ENCODE data around the gene CD200.

The CD200 gene

DNA sequence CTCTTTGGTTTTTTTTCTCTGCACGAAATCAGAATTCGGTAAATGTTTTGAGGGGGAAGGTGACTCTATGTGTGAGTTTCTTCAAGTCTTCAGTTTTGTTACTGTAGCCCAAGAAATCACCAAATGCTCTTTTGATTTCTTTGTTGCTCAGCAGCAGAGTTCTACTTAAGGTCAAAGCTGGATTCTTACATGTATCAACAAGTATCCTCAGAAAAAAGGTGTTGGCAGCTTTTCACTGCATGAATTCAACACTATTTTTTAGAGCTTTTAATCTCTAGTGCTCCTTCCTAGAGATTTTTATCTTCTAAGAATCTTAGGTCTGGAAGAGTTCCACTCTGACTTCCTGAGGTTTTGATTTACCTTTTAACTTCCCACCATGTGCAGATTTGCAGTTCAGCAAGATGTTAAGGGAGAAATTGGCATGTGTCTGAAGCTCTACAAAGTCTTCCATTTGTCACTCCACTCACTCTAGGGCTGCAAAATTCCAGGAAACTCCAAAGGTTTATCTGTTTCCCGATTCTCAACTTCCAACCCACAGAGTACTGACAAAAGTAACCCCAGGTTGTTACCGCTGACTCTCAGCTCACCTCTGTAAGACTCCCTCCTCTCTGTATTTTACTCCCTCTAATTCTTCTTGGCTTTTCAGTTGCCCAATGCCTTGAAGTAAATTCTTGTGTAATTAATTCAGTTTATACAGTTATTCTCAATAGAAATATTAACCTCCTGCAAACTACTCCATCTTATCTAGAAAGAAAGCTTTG, 13.3 kb upstream of the CD200 start:
- TF ChIP-seq FOXM1 (IDR thresholded peaks at IDR 0.05; ENCODE audit: borderline replicate concordance, low read depth) (no peak), YY1 (IDR thresholded peaks at IDR 0.05; ENCODE audit: low read depth) (no peak), CREB1 (IDR thresholded peaks at IDR 0.05; ENCODE audit: low read depth) (no peak), TEAD4 (IDR thresholded peaks at IDR 0.05) (no peak), EGR1 (IDR thresholded peaks at IDR 0.05) (no peak), REST (IDR thresholded peaks at IDR 0.05; ENCODE audit: low read depth) (no peak), NFIC (IDR thresholded peaks at IDR 0.05) (no peak), CEBPB (IDR thresholded peaks at IDR 0.05) (no peak), TCF12 (IDR thresholded peaks at IDR 0.05; ENCODE audit: low read depth) (no peak), ZBTB7A (IDR thresholded peaks at IDR 0.05; ENCODE audit: low read depth) (no peak)
- TF ChIP-seq, protein P1, sequence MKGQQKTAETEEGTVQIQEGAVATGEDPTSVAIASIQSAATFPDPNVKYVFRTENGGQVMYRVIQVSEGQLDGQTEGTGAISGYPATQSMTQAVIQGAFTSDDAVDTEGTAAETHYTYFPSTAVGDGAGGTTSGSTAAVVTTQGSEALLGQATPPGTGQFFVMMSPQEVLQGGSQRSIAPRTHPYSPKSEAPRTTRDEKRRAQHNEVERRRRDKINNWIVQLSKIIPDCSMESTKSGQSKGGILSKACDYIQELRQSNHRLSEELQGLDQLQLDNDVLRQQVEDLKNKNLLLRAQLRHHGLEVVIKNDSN (IDR thresholded peaks at IDR 0.05), result no peak
- TF ChIP-seq, protein P2, sequence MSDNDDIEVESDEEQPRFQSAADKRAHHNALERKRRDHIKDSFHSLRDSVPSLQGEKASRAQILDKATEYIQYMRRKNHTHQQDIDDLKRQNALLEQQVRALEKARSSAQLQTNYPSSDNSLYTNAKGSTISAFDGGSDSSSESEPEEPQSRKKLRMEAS (IDR thresholded peaks at IDR 0.05), result no peak

DNA sequence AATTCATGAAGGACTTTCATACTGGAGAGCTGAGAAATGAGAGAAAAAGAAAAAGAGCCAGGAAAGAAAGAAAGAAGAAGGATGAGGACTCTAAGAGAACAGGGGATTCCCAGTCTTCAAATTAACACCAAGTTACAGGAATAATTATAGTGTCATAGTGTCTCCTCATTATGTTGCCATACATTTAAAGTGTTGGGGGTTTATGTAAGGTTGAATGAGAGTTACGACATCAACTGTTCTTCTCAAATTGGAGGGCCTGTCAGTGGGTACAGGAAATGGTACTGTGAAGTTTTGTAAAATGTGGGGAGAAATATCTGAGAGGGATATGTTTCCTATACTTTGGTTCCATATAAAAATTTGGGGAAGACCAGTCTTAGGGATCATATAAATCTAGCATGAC, 12.3 kb upstream of the CD200 start:
- no peak for TF ChIP-seq TAF1 (IDR thresholded peaks at IDR 0.05; ENCODE audit: low read depth)
- TF ChIP-seq CEBPB (IDR thresholded peaks at IDR 0.05), result no peak
- TF ChIP-seq RAD21 (IDR thresholded peaks at IDR 0.05; ENCODE audit: low read depth), result no peak
- no peak for TF ChIP-seq EP300 (IDR thresholded peaks at IDR 0.05; ENCODE audit: borderline replicate concordance)
- TF ChIP-seq TCF12 (IDR thresholded peaks at IDR 0.05; ENCODE audit: low read depth), result no peak
- TF ChIP-seq REST (IDR thresholded peaks at IDR 0.05; ENCODE audit: low read depth), result no peak
- TF ChIP-seq FOXM1 (IDR thresholded peaks at IDR 0.05; ENCODE audit: borderline replicate concordance, low read depth), result no peak
- no peak for TF ChIP-seq ZBTB7A (IDR thresholded peaks at IDR 0.05; ENCODE audit: low read depth)
- no peak for TF ChIP-seq EGR1 (IDR thresholded peaks at IDR 0.05)
- no peak for TF ChIP-seq TEAD4 (IDR thresholded peaks at IDR 0.05)
- TF ChIP-seq, protein P2 (IDR thresholded peaks at IDR 0.05), result no peak
- TF ChIP-seq NFIC (IDR thresholded peaks at IDR 0.05), result no peak
- no peak for TF ChIP-seq CREB1 (IDR thresholded peaks at IDR 0.05; ENCODE audit: low read depth)
- no peak for TF ChIP-seq YY1 (IDR thresholded peaks at IDR 0.05; ENCODE audit: low read depth)
- TF ChIP-seq, protein P1 (IDR thresholded peaks at IDR 0.05), result no peak

DNA sequence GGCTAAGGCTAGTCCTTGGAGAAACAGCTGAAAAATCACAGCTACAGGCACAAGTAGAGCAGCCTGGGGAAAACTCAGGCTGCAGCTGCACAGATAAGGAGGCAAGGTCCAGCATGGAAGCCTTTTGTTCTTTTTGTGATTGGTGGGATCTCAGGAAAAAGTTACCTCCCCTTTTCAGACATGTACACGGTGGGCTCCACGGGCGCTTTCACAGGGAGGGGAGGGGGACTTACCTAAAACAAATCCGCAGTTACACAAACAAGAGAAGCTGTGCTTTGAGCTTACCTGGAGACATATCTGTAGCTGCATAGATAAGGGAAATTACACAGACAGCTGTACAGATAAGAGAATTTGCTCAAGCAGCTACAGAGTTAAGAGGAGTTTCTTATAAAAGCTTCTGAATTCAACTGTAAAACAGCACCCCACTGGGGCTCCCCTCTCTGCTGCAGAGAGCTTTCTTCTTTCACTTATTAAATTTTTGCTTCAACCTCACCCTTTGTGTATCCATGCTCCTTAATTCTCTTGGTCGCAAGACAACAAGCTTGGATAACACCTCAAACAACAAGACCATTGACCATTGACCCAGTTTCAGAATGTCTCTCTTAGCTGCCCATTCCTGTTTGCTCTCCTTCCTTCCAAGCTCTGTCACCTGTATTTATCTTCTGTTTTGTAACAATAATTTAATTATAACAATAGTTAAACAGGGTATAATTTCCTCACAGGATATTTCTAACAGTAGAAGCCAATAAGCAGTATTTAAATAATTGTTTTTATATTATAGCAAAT, 10.9 kb upstream of the CD200 start:
- TF ChIP-seq YY1 (IDR thresholded peaks at IDR 0.05; ENCODE audit: low read depth) (no peak), TEAD4 (IDR thresholded peaks at IDR 0.05) (no peak), TAF1 (IDR thresholded peaks at IDR 0.05; ENCODE audit: low read depth) (no peak), REST (IDR thresholded peaks at IDR 0.05; ENCODE audit: low read depth) (no peak), FOXM1 (IDR thresholded peaks at IDR 0.05; ENCODE audit: borderline replicate concordance, low read depth) (no peak), TCF12 (IDR thresholded peaks at IDR 0.05; ENCODE audit: low read depth) (no peak), NFIC (IDR thresholded peaks at IDR 0.05) (no peak), RAD21 (IDR thresholded peaks at IDR 0.05; ENCODE audit: low read depth) (no peak), CEBPB (IDR thresholded peaks at IDR 0.05) (no peak), ZBTB7A (IDR thresholded peaks at IDR 0.05; ENCODE audit: low read depth) (no peak), EP300 (IDR thresholded peaks at IDR 0.05; ENCODE audit: borderline replicate concordance) (no peak), CREB1 (IDR thresholded peaks at IDR 0.05; ENCODE audit: low read depth) (no peak), EGR1 (IDR thresholded peaks at IDR 0.05) (no peak)
- TF ChIP-seq, protein P1 (IDR thresholded peaks at IDR 0.05), result no peak
- TF ChIP-seq, protein P2 (IDR thresholded peaks at IDR 0.05), result no peak
